ENCODE results near the gene ABCC1.

DNA sequence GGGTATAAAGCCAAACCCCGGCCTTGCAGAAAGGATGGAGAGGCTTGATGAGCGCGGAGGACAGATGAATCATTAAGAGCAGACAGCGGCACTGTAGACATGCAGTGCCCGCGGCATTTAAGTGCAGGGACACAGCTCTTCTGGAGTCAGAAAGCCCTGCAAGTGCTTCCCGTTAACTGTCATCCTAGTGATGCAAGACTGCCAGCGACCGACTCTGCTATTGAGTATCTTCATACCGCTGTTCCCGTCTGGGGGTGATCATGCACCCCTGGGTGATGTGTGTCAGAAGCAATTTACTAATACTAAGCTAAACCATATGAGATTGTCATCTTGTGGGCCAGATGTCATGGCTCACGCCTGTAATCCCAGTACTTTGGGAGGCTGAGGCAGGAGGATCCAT lies 172.8 kb downstream of the ABCC1 start:
- TF ChIP-seq, protein P1, sequence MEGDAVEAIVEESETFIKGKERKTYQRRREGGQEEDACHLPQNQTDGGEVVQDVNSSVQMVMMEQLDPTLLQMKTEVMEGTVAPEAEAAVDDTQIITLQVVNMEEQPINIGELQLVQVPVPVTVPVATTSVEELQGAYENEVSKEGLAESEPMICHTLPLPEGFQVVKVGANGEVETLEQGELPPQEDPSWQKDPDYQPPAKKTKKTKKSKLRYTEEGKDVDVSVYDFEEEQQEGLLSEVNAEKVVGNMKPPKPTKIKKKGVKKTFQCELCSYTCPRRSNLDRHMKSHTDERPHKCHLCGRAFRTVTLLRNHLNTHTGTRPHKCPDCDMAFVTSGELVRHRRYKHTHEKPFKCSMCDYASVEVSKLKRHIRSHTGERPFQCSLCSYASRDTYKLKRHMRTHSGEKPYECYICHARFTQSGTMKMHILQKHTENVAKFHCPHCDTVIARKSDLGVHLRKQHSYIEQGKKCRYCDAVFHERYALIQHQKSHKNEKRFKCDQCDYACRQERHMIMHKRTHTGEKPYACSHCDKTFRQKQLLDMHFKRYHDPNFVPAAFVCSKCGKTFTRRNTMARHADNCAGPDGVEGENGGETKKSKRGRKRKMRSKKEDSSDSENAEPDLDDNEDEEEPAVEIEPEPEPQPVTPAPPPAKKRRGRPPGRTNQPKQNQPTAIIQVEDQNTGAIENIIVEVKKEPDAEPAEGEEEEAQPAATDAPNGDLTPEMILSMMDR (conservative IDR thresholded peaks at IDR 0.05 in 1 of 2, IDR thresholded peaks at IDR 0.05 in 1 of 2; ENCODE audit: low read depth in 1 of 2, low read length in 2 of 2) = no peak
- no peak for TF ChIP-seq EZH2 (IDR thresholded peaks at IDR 0.05; ENCODE audit: low read length, missing control alignments)
